ENCODE data around the gene SSR1.

SSR1 gene

GRCh38 chr6:7238526-7238899, 74.5 kb downstream of the SSR1 start:
- no peak for TF ChIP-seq TAF1 (IDR thresholded peaks at IDR 0.05; ENCODE audit: borderline replicate concordance, insufficient read depth, low read length)
- no peak for TF ChIP-seq POLR2AphosphoS5 (IDR thresholded peaks at IDR 0.05; ENCODE audit: low read depth, low read length)
- no peak for TF ChIP-seq REST (IDR thresholded peaks at IDR 0.05; ENCODE audit: insufficient read depth in 1 of 2, low read depth in 2 of 2, low read length in 2 of 2)
- no peak for TF ChIP-seq SIN3A (IDR thresholded peaks at IDR 0.05; ENCODE audit: borderline replicate concordance, insufficient read depth, low read length)
- TF ChIP-seq FOXP2 (optimal IDR thresholded peaks at IDR 0.05; ENCODE audit: borderline replicate concordance, extremely low read depth, extremely low read length, insufficient read depth) = no peak

- TF ChIP-seq SIN3A (IDR thresholded peaks at IDR 0.05; ENCODE audit: borderline replicate concordance, insufficient read depth, low read length) (no peak), TAF1 (IDR thresholded peaks at IDR 0.05; ENCODE audit: borderline replicate concordance, insufficient read depth, low read length) (no peak), POLR2AphosphoS5 (IDR thresholded peaks at IDR 0.05; ENCODE audit: low read depth, low read length) (no peak), REST (IDR thresholded peaks at IDR 0.05; ENCODE audit: insufficient read depth in 1 of 2, low read depth in 2 of 2, low read length in 2 of 2) (no peak), FOXP2 (optimal IDR thresholded peaks at IDR 0.05; ENCODE audit: borderline replicate concordance, extremely low read depth, extremely low read length, insufficient read depth) (no peak)
These were observed 75.3 kb downstream of the SSR1 start for GRCh38 chr6:7237653-7238188.

GRCh38 chr6:7236306-7237209, 76.4 kb downstream of the SSR1 start:
- no peak for TF ChIP-seq POLR2AphosphoS5 (IDR thresholded peaks at IDR 0.05; ENCODE audit: low read depth, low read length)
- TF ChIP-seq FOXP2 (optimal IDR thresholded peaks at IDR 0.05; ENCODE audit: borderline replicate concordance, extremely low read depth, extremely low read length, insufficient read depth) = no peak
- TF ChIP-seq TAF1 (IDR thresholded peaks at IDR 0.05; ENCODE audit: borderline replicate concordance, insufficient read depth, low read length) = no peak
- TF ChIP-seq SIN3A (IDR thresholded peaks at IDR 0.05; ENCODE audit: borderline replicate concordance, insufficient read depth, low read length) = no peak
- no peak for TF ChIP-seq REST (IDR thresholded peaks at IDR 0.05; ENCODE audit: insufficient read depth in 1 of 2, low read depth in 2 of 2, low read length in 2 of 2)

- no peak for TF ChIP-seq POLR2AphosphoS5 (IDR thresholded peaks at IDR 0.05; ENCODE audit: low read depth, low read length)
- no peak for TF ChIP-seq FOXP2 (optimal IDR thresholded peaks at IDR 0.05; ENCODE audit: borderline replicate concordance, extremely low read depth, extremely low read length, insufficient read depth)
- no peak for TF ChIP-seq TAF1 (IDR thresholded peaks at IDR 0.05; ENCODE audit: borderline replicate concordance, insufficient read depth, low read length)
These were observed 77.2 kb downstream of the SSR1 start for GRCh38 chr6:7235712-7236305.

- TF ChIP-seq SIN3A (IDR thresholded peaks at IDR 0.05; ENCODE audit: borderline replicate concordance, insufficient read depth, low read length) (no peak), POLR2AphosphoS5 (IDR thresholded peaks at IDR 0.05; ENCODE audit: low read depth, low read length) (no peak), TAF1 (IDR thresholded peaks at IDR 0.05; ENCODE audit: borderline replicate concordance, insufficient read depth, low read length) (no peak), FOXP2 (optimal IDR thresholded peaks at IDR 0.05; ENCODE audit: borderline replicate concordance, extremely low read depth, extremely low read length, insufficient read depth) (no peak), REST (IDR thresholded peaks at IDR 0.05; ENCODE audit: insufficient read depth in 1 of 2, low read depth in 2 of 2, low read length in 2 of 2) (no peak)
These were observed 78.5 kb downstream of the SSR1 start for GRCh38 chr6:7234547-7234946.

Data from PFSK-1 (cell line).